Hematopoietic multipotent progenitor cell (in vitro differentiated cells): ENCODE data around the gene CTSF. TPM values are rescaled to one million over a fixed set of nuclear protein-coding genes. Genes with fewer than 3 reads are reported as not detected.
"Not testable (repeated sequence)": the region's sequence is repeated elsewhere in the genome, so short reads cannot be mapped to it uniquely, and the experiment has no call there.

Experiments used
- DNase-seq, 3 donors: peaks; one replicate each; pipeline ENCODE4 v3.0.0-alpha.2; 2011 to 2015; ENCODE audit warnings: low read depth in 2 of 3, low spot score in 2 of 3
- total RNA-seq: library from RNA; depleted of rRNA; stranded (reverse); fragments of >200 nt; gene quantifications from one replicate; pipeline ENCODE4 v1.2.3, GENCODE V29; 2012

CTSF gene
- total RNA-seq, 1 donor, result 65.2 TPM

DNA sequence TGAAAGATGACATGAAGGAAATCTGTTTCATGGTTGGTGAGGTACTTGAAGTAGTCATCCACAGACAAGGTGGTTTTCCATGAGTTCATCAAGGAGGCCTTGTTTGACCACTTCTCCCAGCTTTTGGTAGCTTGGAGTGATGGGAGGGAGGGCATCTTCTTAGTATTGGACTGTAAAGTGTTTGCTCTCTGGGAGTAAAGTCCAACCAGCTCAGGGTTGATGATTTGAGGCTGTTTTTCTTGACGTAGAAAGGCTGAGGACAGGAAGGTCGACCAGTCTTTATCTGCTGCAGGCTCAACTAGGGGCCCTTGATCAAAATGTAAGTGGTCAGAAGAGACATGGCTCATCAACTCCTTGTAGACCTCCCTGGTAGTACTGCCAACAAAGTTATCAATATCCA, 22.8 kb upstream of the CTSF start:
- DNase-seq, result no peak

DNA sequence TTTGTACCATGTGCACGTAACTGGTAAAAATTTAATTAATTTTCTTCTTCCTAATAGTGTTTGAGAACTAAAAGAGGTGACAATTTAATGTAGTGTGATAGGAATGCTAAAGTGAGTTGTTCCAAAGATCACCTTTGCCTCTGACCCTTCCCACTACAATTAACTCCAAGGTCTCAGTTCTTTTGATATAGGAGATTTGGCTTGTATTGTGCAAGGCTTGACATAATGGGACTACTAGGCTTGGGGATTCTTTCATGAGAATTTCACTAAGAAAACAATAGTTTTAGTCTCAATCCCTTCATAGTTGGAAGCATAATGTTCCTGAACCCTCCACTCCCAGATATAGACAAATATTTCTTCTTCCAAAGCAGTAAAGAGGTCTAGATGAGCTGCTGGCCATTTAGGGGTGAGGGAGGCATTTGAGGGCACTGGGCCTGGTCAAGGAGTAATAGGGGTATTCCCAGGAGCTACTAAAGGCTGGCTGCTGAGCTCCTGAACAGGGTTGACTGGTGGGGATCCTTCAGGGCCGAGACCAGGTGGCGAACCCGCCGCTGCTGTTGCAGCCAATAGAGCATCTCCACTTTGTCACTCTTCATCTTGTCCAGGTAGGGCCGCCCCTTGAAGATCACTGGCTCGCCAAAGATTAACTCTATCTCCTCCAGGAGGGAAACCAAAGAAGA, 21.7 kb upstream of the CTSF start:
- no peak for DNase-seq

DNA sequence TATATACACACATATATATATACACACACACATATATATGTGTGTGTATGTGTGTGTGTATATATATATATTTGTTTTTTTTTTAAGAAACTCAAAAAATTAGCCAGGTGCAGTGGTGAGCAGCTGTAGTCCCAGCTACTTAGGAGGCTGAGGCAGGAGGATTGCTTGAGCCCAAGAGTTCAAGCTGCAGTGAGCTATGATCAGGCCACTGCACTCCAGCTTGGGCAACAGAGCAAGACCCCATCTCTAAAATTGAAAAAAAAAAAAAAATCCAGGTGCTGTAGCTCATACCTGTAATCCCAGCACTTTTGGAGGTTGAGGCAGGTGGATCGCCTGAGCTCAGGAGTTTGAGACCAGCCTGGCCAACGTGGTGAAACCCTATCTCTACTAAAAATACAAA, 20.9 kb upstream of the CTSF start:
- DNase-seq, result not testable (repeated sequence)

DNA sequence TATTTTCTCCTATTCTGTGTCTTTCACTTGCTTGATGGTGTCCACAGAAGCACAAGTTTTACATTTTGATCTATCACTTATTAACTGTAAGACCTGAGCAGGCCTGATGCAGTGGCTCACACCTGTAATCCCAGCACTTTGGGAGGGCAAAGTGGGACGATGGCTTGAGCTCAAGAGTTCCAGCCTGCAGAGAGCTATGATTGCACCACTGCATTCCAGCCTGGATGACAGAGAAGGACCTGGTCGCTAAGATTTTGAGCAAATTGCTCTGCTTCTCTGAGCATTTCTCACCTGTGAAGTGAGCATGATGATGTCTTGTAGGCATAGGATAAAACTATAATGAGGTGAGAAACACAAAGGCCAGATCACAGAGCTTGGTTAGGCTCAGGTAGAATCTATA, 17.7 kb upstream of the CTSF start:
- no peak for DNase-seq

DNA sequence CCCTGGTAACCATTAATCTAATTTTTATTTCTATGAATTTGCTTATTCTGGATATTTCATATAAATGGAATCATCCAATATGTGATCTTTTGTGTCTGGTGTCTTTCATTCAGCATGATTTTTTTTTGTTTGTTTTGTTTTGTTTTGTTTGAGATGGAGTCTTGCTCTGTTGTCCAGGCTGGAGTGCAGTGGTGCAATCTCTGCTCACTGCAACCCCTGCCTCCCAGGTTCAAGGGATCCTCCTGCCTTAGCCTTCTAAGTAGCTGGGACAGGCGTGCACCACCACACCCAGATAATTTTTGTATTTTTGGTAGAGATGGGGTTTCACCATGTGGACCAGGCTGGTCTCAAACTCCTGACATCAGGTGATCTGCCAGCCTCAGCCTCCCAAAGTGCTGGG, 17.0 kb upstream of the CTSF start:
- DNase-seq, result not testable (repeated sequence)

DNA sequence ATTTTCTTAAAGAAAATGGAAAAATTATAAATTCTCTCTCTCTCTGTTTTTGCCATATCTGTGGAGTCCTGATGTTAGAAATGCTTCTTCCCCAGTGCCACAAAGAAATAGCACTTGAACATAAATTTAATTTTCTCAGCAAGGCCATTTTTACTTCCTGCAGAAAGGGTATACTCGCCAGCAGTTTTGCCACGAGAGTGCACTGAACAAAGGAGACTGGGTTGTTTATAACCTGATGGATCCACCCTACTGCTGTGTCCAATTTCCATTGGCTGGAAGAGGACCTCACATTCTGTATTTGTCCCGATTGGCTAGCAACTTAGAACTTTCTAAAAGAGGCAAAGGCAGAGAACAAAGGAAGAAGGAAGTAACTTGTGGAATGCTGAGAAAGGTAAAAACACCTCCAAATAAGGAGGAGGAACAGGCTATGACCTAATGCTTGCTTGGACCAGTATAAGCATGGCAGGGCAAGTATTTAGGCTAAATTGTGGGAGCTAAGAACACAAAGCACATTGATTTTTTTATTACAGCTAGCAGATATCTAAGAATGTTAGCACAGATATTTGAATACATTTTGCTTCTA, 14.2 kb upstream of the CTSF start:
- DNase-seq, result not testable (repeated sequence)

DNA sequence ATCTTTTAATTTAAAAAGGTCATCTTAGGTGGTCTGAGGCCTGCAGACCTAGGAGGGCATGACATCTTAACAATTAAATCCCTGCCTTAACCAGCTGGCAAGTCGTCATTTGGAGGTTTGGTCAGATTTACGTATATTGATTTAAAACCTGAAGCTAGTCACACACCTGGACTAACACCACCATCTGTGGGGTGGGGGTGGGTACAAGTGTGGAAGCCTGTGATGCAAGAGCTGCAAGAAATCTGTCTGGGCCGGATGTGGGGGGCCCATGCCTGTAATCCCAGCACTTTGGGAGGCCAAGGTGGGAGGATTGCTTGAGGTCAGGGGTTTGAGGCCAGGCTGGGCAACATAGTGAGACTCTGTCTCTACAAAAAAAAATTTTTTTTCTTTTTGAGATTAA, 12.9 kb upstream of the CTSF start:
- no peak for DNase-seq

DNA sequence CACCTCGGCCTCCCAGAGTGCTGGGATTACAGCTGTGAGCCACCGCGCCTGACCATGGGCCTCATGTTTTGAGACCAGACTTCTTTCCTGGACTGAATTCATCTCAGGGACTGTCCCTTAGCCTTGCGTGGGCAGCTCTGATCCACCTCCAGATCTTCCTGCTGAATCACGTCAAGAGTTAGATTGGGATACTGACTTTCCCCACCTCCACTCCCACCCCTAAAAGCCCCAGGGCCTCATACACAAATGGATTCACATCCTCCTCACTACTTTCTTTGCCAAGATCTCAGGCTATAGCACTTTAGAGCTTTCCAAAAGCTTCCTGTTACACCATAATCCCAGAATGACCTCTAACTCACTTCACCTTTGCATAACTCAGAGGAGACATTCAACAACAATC, 12.4 kb upstream of the CTSF start:
- DNase-seq, result no peak

DNA sequence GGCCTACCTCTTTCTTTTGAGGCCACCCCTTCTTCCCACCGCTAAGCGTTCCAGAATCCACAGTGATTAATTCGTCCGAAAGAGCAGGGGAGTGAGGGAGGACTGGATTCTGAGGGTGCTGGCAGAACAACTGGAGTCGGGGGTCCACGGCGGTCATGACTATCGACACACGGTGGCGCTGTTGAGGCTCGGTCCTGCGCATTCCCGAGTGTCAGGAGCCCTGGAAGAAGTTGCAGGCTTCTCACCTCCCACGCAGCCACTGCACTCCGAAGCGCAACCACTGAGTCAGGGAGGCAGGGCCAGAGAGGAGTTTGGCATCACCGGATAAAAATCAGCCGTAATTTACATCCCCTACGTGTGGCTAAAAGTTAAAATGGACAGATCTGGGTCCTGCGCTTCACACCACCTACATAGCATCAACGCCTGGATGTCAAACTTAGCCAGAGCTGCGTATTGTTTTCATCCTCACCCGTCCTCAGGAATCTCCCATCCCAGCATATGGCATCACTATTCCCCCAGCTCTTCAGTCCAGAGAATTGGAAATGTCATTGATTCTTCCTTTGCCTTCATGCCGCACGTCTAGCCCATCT, 10.7 kb upstream of the CTSF start:
- peak; percentile 58 to 69 (median 64) for DNase-seq

DNA sequence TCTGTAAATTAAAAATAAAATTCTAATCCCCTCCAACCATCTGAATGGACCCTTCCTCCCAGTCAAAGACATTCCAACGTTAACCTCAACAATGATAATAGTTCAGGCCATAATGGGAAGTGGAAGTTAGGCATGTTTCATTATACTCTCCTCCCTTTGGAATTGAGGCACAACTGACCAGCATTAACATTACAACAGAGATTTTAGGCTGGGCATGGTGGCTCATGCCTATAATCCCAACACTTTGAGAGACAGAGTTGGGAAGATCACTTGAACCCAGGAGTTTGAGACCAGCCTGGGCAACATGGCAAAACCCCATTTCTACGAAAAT, 2.4 kb upstream of the CTSF start:
- no peak for DNase-seq

DNA sequence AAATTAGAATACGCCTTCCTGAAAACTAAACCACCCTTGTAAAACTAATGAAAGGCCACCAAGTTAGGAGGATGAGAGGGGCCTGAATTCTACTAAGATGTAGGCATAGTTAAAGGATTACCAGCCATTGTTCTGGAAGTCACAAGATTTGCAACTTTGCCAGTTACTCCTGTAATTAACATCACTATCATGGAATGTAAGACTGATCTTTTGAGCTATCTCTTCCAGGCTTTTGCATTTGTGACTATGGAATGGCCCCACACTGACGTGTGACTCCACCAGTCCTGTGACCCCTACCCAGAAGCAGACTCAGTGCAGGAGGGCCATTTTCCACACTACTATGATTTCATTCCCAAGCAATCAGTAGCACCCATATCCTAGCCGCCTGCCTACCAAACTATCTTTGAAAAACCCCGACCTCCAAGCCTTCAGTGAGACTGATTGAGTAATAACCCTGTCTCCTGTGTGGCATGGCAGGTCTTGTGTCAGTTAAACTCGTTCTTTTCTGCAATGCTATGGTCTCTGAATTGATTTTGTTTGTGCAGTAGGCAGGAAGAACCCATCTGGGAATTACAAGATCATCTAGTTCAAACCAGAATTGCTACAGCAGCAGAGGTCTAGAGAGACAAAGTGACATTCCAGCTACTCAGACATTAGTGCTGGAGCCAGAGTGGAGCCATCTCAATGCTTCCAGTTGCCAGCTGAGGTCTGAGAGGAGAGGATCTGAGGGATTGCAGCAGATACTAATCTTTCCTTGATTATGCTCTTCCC, 1.9 kb upstream of the CTSF start:
- DNase-seq, result no peak

DNA sequence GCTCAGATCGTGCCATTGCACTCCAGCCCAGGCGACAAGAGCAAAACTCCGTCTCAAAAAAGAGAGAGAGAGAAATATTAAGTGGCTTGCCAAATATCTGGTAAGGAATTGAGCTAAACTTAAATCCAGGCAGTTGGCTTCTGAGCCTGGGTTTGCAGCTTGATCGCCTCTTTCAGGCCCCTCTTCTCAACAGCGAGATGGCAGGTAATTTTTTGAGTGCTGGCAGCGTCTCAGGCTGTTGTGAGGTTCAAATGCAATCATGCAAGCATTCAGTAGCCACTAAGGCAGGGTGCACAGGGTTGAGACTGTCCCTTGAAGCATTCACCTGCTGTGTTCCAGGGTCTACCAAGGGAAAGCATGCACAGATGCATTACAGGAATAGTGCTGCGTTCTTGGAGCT, 670 bp upstream of the CTSF start:
- no peak for DNase-seq

DNA sequence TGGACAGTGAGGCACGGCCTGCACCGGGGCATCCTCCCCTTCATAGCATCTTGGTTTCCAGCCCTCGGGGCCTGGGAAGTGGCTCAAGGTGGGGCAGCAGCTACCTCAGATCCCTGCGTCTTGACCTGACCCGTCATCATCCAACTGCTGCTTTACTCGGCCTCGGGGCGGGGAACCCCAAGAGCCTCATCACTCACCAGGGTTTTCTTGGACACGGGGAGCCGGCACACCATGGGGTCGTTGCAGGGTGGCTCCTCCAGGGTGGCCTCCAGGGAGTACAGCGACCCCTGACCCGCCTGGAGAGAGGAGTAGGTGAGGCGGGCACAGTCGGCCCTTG, 651 bp downstream of the CTSF start:
- no peak for DNase-seq

DNA sequence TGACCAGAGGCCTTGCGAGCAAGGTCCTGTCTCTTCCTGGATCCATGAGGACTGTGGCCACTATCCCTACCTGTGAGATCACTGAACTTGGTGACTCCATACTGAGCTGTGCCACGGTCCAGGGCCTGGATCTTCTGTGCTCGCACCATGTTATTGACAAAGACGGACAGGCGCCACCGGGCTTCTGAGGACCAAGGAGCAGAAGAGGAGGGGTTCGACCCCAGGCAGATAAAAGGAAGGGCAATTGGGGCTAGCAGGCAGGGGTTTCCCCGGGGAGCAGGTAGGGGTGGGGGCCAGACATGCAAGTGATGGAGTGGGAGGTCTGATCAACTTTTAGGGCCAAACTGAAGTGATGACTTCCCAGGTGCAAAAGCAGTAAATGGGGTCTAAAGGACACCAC, 2.2 kb downstream of the CTSF start:
- no peak for DNase-seq

DNA sequence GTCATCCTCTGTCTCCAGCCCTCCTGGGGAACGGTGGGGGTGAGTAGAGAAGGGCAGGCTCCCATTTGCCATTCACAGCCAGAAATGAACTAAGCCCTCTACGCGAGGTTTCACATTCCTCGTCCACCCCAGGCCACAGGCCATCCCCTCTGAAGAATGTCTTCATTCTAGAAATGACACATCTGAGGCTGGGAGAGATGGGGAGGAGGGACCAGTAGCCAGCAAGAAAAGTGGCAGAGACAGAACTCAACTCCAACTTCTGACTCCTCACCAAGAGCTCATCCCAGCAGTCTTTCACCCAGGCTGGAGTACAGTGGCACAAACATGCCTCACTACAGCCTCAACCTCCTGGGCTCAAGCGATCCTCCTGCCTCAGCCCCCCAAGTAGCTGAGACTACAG, 3.4 kb downstream of the CTSF start:
- DNase-seq, result no peak

DNA sequence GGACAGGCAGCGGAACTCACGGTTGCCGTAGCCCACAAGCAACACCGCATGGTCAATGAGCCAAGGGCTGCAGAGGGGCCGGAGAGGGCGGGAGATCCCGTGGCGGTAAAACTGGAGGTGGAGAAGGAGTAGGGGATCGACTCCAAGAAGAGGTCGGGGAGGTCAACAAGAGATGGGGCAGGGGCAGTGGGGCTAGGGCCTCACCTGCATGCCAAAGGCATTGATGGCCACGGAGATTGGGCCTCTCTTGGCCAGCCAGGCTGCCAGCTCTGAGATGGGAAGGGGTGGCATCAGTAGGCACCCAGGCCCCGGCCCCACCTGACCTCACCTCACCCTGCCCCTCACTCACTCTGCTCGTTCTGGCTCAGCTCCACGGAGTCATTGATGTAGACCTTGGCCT, 3.9 kb downstream of the CTSF start:
- no peak for DNase-seq

DNA sequence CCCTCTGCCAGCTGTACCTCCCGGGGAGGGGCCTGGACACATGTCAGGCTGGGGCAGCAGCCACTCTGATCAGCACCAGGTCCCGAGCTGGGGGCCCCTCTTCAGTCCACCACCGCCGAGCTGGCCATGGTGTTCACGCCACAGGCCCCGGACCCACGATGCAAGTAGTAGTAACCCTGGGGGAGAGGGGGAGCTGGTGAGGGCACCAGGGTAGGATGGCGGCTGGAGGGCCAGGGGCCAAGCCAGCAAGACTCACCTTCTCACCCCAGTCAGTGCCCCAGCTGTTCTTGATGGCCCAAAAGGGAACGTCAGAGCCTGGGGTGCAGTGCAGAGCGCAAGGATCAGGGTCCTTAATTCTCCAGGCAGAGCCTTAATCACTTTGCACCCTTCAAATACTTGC, 4.6 kb downstream of the CTSF start:
- no peak for DNase-seq

DNA sequence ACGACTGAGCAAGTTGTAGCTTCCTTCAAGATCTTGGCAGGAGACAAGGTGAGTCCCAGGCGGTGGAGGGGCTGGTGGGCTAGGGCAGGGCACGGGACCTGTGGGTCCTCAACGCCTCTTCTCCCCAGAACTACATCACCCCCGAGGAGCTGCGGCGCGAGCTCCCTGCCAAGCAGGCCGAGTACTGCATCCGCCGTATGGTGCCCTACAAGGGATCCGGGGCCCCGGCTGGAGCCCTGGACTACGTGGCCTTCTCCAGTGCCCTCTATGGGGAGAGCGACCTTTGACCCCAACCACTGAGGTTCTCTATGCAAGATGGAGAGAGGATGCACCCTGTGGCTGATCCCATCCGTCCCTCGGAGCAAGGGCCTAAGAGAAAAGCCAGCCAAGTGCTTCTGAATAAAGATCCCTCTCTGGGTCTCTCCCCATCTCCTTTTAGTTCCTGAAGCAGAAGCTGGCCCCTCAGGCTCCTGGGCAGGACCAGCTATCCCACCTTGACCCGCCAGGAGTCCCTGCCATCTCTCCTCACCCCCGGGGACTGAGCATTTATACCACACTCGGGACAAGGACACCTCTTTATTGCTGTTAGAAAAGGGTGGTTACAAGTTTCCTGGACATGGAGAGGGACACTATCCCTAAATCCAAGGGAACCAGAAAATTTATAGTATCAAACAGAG, 5.4 kb downstream of the CTSF start:
- no peak for DNase-seq

DNA sequence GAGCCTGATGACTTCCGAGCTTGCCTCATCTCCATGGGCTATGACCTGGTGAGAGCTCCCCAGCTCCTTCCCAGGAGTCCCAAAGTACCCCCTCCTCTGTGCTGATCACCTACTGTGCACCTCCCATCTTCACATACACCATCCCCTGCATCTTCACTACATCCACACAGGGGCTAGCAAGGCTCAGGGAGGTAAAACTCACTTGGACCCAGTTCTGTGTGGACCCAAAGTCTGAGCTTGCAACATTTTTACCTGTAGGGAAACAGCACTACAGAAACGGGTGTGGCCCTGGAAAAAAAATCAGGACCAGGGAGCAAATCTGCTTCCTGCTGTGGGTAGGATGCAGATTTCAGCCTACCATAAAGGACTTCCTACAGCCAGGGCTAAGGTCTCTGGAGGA, 6.1 kb downstream of the CTSF start:
- DNase-seq, result no peak

DNA sequence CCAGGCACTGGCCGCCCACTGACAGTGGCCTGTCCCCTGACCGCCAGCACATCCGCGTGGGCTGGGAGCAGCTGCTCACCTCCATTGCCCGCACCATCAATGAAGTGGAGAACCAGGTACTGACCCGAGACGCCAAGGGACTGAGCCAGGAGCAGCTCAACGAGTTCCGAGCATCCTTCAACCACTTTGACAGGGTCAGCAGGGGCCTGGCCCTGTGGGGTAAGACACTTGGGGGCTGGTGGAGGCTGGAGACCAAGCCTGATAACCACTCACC, 6.5 kb downstream of the CTSF start:
- no peak for DNase-seq

DNA sequence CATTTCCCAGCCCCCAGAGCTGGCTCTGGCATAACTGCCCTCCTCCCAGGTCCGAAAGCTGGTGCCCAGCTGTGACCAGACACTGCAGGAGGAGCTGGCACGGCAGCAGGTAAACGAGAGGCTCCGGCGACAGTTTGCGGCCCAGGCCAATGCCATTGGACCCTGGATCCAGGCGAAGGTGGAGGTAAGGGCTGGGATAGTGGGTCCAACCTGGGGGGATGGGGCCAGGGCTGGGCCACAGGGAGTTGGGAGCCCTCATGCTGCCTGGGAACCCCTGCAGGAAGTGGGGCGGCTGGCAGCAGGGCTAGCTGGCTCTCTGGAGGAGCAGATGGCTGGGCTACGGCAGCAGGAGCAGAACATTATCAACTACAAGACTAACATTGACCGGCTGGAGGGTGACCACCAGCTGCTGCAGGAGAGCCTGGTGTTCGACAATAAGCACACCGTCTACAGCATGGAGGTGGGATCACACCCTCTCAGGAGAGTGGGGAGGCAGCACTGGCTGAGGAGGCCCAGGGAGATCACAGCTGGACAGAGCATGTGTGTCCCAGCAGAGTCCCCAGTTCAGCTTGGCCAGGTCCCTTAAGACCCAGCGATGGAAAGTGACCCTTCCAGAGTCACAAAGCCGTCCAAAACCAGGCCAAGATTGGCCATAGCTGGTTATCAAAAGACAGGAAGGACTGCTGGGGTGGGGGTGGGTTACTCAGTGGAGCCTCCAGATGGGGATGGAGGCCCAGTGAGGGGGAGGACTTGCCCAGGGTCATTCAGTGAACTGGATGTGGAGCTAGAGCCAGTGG, 7.0 kb downstream of the CTSF start:
- no peak for DNase-seq
